ENCODE measurements around the gene RCOR3.

- TF ChIP-seq CTCF (IDR thresholded peaks at IDR 0.05 in 2 of 3, conservative IDR thresholded peaks at IDR 0.05 in 1 of 3; ENCODE audit: control insufficient read depth in 2 of 3, extremely low read depth in 1 of 3, insufficient read depth in 1 of 3, low read depth in 3 of 3, low read length in 3 of 3) (no peak), RAD21 (IDR thresholded peaks at IDR 0.05; ENCODE audit: insufficient read depth, low read depth, low read length) (no peak), ZBTB4 (CRISPR knock-in tag; IDR thresholded peaks at IDR 0.05) (no peak), RCOR1 (conservative IDR thresholded peaks at IDR 0.05; ENCODE audit: low read depth, low read length) (no peak), MTA3 (IDR thresholded peaks at IDR 0.05; ENCODE audit: borderline replicate concordance, low read length) (no peak), RBBP5 (conservative IDR thresholded peaks at IDR 0.05) (no peak), DPF2 (IDR thresholded peaks at IDR 0.05) (no peak), POLR2A (IDR thresholded peaks at IDR 0.05; ENCODE audit: low read depth, low read length) (no peak), RUNX3 (IDR thresholded peaks at IDR 0.05; ENCODE audit: low read length) (no peak), CHD2 (IDR thresholded peaks at IDR 0.05; ENCODE audit: borderline replicate concordance, low read depth, low read length) (no peak), SMAD1 (IDR thresholded peaks at IDR 0.05; ENCODE audit: low read depth, partially characterized antibody) (no peak), NFIC (IDR thresholded peaks at IDR 0.05; ENCODE audit: low read depth, low read length) (no peak), EED (IDR thresholded peaks at IDR 0.05; ENCODE audit: low read depth) (no peak), EP300 (IDR thresholded peaks at IDR 0.05; ENCODE audit: borderline replicate concordance in 1 of 2, control insufficient read depth in 1 of 2, low read depth in 2 of 2, low read length in 2 of 2) (no peak)
Measured at GRCh38 chr1:211210965-211211364, 48.2 kb upstream of the RCOR3 start.

Data from GM12878 (cell line).